Effector CD4-positive, alpha-beta T cell (primary cell): ENCODE data around the gene MYL11.

Experiments
- DNase-seq: peaks from one replicate; pipeline ENCODE4 v3.0.0-alpha.2; 2020

Gene MYL11

GRCh38 chr16:30397056-30397455 is 22.5 kb downstream of the MYL11 start:
- no peak for DNase-seq

GRCh38 chr16:30397776-30398660 is 23.4 kb downstream of the MYL11 start:
- no peak for DNase-seq

- no peak for DNase-seq
Measured at GRCh38 chr16:30398661-30399434, 24.2 kb downstream of the MYL11 start.

GRCh38 chr16:30399435-30400186 is 25.0 kb downstream of the MYL11 start:
- DNase-seq, result no peak

GRCh38 chr16:30401768-30402425 is 27.3 kb downstream of the MYL11 start:
- DNase-seq, result no peak

- DNase-seq, result no peak
Measured at GRCh38 chr16:30406795-30407101, 32.1 kb downstream of the MYL11 start.

- DNase-seq, result peak; percentile 81
Measured at GRCh38 chr16:30407102-30407803, 32.7 kb downstream of the MYL11 start, which contains the start of gene ZNF771. Gene ZNF771 (plus strand): TSS chr16:30407606. CDS start chr16:30408054, 448 bp downstream.

GRCh38 chr16:30407804-30408534 is 33.4 kb downstream of the MYL11 start:
- no peak for DNase-seq

- peak; percentile 93 for DNase-seq
Measured at GRCh38 chr16:30409125-30410060, 34.8 kb downstream of the MYL11 start.

GRCh38 chr16:30413112-30413806 is 38.7 kb downstream of the MYL11 start:
- DNase-seq, result no peak

GRCh38 chr16:30414159-30414558 is 39.6 kb downstream of the MYL11 start:
- no peak for DNase-seq

GRCh38 chr16:30416047-30416603 is 41.5 kb downstream of the MYL11 start:
- no peak for DNase-seq

- no peak for DNase-seq
Measured at GRCh38 chr16:30416624-30417528, 42.3 kb downstream of the MYL11 start.

- DNase-seq, result peak; percentile 81
Measured at GRCh38 chr16:30417529-30418349, 43.1 kb downstream of the MYL11 start.

GRCh38 chr16:30418350-30419181 is 44.0 kb downstream of the MYL11 start:
- no peak for DNase-seq

- no peak for DNase-seq
Measured at GRCh38 chr16:30421010-30421409, 46.4 kb downstream of the MYL11 start.
